Type B pancreatic cell (in vitro differentiated cells): ENCODE data around the gene ACOT4. TPM values are rescaled to one million over a fixed set of nuclear protein-coding genes. Genes with fewer than 3 reads are reported as not detected.

ENCODE experiments used
- DNase-seq: peaks from one replicate; pipeline ENCODE4 v3.0.0; 2021; ENCODE audit warnings: mixed read lengths; ENCODE audit not compliant: unreplicated experiment; ENCODE audit errors: extremely low spot score
- H3K27ac Mint-ChIP-seq: 2 replicates; pipeline ENCODE4 v1.8.0; 2021; ENCODE audit warnings: mild to moderate bottlenecking, mixed read lengths
- H3K27me3 Mint-ChIP-seq: 2 replicates; pipeline ENCODE4 v1.8.0; 2021; ENCODE audit warnings: mixed read lengths
- H3K36me3 Mint-ChIP-seq: 2 replicates; pipeline ENCODE4 v1.8.0; 2021; ENCODE audit warnings: mixed read lengths
- H3K4me1 Mint-ChIP-seq: one replicate; pipeline ENCODE4 v1.8.0; 2021; ENCODE audit warnings: mixed read lengths; ENCODE audit not compliant: unreplicated experiment
- H3K4me3 Mint-ChIP-seq: 2 replicates; pipeline ENCODE4 v1.8.0; 2021; ENCODE audit warnings: mild to moderate bottlenecking, mixed read lengths
- H3K9me3 Mint-ChIP-seq: 2 replicates; pipeline ENCODE4 v1.8.0; 2021; ENCODE audit warnings: mixed read lengths
- total RNA-seq: library from RNA; stranded (reverse); gene quantifications from 2 replicates; pipeline ENCODE4 v1.2.1, GENCODE V29; 2021; ENCODE audit warnings: low replicate concordance
- TF ChIP-seq, protein P1 (sequence below): fragments of 200-600 bp; sonication (generic); conservative IDR thresholded peaks from 2 replicates; pipeline ENCODE4 v1.5.0; 2021; ENCODE audit warnings: antibody characterized with exemption, mild to moderate bottlenecking

Gene ACOT4
- total RNA-seq, 1 donor from 2014 or later = 0.99 TPM

DNA sequence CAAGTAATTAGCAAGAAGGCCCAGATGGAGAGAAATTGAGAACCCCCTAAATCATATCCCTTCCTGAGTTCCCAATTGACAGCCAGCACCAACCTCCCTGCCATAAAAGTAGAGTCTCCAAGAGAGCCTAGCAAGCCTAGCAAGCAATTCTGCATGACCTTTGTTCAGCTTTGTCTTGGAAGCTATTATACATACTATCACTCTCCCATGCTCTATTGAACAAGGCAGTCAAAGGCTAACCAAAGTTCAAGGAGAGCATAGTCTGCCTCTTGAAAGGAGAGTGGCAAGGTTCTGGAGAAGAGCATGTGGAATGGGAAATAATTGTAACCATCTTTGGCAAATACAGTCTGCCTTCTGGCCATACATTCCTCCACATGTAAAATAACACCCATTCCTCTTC lies 7.8 kb downstream of the ACOT4 start:
- H3K4me3 Mint-ChIP-seq = no peak overlapping the region

DNA sequence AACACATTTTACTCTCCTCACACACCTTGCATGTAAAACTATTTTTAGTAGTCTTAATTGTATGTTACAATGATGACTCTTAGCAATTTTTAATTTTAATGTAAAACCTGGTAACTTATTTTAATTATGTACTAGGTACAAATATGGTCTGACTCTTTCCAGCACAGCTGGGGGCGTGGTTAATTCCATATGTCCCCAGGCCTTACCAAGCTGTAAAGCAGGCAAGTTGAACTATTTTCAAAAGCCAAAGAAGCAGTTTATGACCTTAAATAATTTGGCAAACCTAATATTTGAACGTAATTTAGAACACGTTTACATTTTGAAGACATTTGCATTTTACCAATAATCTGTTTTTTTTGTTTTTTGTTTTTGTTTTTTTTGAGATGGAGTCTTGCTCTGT lies 11.3 kb downstream of the ACOT4 start:
- Mint-ChIP-seq H3K4me1 (peaks cover 19% of the 10 kb centered on the region), H3K27ac (no peak overlapping the region), H3K9me3 (no peaks in the 10 kb centered on the region), H3K36me3 (no peaks in the 10 kb centered on the region), H3K27me3 (no peaks in the 10 kb centered on the region), H3K4me3 (no peak overlapping the region)
- TF ChIP-seq, protein P1, sequence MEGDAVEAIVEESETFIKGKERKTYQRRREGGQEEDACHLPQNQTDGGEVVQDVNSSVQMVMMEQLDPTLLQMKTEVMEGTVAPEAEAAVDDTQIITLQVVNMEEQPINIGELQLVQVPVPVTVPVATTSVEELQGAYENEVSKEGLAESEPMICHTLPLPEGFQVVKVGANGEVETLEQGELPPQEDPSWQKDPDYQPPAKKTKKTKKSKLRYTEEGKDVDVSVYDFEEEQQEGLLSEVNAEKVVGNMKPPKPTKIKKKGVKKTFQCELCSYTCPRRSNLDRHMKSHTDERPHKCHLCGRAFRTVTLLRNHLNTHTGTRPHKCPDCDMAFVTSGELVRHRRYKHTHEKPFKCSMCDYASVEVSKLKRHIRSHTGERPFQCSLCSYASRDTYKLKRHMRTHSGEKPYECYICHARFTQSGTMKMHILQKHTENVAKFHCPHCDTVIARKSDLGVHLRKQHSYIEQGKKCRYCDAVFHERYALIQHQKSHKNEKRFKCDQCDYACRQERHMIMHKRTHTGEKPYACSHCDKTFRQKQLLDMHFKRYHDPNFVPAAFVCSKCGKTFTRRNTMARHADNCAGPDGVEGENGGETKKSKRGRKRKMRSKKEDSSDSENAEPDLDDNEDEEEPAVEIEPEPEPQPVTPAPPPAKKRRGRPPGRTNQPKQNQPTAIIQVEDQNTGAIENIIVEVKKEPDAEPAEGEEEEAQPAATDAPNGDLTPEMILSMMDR = no peak
- no peak for DNase-seq

More for the DNA sequence above, 7.8 kb downstream of the ACOT4 start:
- H3K4me1 Mint-ChIP-seq = peaks cover 19% of the 10 kb centered on the region
- TF ChIP-seq, protein P1 = no peak
- no peak for DNase-seq
- H3K27me3 Mint-ChIP-seq = no peaks in the 10 kb centered on the region
- no peak overlapping the region for H3K27ac Mint-ChIP-seq
- H3K36me3 Mint-ChIP-seq = no peaks in the 10 kb centered on the region
- no peaks in the 10 kb centered on the region for H3K9me3 Mint-ChIP-seq

DNA sequence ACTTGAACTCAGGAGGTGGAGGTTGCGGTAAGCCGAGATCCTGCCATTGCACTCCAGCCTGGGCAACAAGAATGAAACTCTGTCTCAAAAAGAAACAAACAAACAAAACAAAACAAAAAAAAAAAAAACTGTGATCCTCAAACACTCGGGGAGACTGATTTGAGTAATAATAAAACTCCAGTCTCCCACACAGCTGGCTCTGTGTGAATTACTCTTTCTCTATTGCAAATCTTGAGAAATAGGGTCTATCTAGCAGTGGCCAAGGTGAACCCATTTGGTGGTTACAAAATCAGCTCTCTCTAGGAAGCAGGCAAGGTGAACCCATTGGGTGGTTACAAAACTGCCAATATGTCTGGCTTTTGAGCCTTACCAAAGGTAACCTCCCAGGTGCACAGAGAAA lies 14.6 kb downstream of the ACOT4 start:
- TF ChIP-seq, protein P1 = no peak
- Mint-ChIP-seq H3K4me1 (peaks cover 6% of the 10 kb centered on the region), H3K9me3 (no peaks in the 10 kb centered on the region), H3K36me3 (no peaks in the 10 kb centered on the region), H3K27ac (no peak overlapping the region), H3K4me3 (no peak overlapping the region), H3K27me3 (no peaks in the 10 kb centered on the region)
- no peak for DNase-seq

DNA sequence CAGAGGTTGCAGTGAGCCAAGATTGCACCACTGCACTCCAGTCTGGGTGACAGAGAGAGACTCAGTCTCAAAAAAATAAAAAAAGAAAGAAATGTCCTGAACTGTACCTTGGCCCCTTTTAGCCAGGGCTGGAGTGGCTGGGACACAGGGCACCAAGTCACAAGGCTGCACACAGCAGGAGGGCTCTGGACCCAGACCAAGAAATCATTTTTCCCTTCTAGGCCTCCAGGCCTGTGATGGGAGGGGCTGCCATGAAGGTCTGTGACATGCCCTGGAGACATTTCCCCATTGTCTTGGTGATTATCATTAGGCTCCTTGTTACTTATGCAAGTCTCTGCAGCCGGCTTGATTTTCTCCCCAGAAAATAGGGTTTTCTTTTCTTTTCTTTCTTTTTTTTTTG lies 15.6 kb downstream of the ACOT4 start:
- Mint-ChIP-seq H3K36me3 (no peaks in the 10 kb centered on the region), H3K4me1 (peaks cover 4% of the 10 kb centered on the region), H3K9me3 (no peaks in the 10 kb centered on the region), H3K4me3 (no peak overlapping the region), H3K27me3 (no peaks in the 10 kb centered on the region), H3K27ac (no peak overlapping the region)
- no peak for DNase-seq
- TF ChIP-seq, protein P1 = no peak

DNA sequence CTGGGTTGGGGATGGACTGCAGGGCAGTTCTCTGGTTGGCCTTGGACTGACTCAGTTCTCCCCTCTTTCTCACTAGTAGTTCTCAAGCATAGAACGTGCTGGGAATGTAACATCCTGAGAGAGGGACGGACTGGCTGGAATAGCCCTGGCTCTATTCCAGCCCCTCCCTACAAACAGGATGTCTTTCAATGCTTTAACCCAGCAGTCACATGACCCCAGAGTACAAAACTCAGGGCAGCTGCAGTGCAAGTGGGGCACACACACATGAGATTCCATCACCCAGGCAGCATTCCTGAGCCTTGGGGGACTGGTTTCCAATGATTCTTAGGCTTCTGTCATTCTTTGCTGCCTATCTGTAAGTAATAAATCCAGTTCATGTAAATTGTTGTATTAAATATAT lies 19.0 kb downstream of the ACOT4 start:
- no peaks in the 10 kb centered on the region for H3K4me1 Mint-ChIP-seq
- H3K27ac Mint-ChIP-seq = no peak overlapping the region
- H3K9me3 Mint-ChIP-seq = no peaks in the 10 kb centered on the region
- DNase-seq = no peak
- H3K4me3 Mint-ChIP-seq = no peak overlapping the region
- no peaks in the 10 kb centered on the region for H3K36me3 Mint-ChIP-seq
- H3K27me3 Mint-ChIP-seq = no peaks in the 10 kb centered on the region
- TF ChIP-seq, protein P1 = no peak
